Prostate gland (tissue), 2 donors: ENCODE results near the gene C20orf96.

Experiments used
- POLR2A ChIP-seq: fragments of 450-650 bp; IDR thresholded peaks from one replicate; pipeline ENCODE4 v1.6.1; 2016; ENCODE audit warnings: antibody characterized with exemption, mild to moderate bottlenecking
- POLR2AphosphoS5 ChIP-seq: sonication (generic); formaldehyde crosslinking; IDR thresholded peaks from one replicate; pipeline ENCODE4 v1.6.1; 2017; ENCODE audit warnings: antibody characterized with exemption
- TF ChIP-seq, protein P1 (sequence below), 4 experiments: fragments of 200-600 bp in 2 of 4; fragments of 450-650 bp in 2 of 4; sonication (generic) in 2 of 4; IDR thresholded peaks; 1 replicate in 3 of 4; 2 replicates in 1 of 4; pipeline ENCODE4 v1.5.1; 2016 to 2019; ENCODE audit warnings: antibody characterized with exemption in 4 of 4, mild to moderate bottlenecking in 2 of 4, moderate library complexity in 2 of 4

DNA sequence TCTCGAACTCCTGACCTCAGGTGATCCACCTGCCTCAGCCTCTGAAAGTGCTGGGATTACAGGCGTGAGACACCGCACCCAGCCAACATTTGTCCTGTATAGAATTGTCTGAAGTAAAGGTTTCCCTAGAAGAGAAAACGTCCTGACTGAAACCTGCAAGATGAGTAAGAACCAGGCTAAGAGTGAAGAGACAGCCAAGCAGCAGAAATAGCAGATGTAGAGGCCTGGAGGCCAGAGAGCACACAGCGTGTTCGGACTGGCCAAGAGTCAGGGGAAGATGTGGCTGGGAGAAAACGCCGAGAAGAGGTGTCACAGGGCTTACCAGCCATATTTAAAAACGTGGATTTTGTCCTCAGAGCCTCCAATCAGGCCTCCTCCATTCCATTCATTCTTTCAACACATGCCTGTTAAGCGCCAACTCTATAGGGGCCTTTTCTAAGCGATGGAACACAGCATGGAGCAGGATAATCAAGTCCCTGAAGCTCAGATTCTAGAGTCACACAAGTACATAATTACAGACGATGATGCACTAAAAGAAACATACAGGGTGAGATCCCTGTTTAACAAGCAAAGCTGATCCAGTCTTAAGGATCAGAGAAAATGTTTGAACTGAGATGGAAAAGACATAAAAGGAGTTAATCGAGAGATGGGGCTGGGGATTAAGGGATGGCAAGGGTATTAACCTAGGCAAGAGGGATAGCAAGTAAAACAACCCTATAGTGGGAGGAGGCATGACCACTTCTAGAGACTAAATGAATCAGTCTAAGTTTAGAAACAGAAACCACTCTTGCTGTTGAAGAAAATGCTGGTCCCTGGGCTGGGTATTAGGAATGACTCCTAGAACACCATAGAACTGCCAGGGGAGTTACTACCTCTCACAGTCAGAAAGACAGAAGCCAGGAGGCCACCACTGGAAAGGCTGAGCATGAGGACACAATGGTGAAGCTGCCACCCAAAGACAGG, 11.6 kb upstream of the C20orf96 start:
- TF ChIP-seq, protein P1, sequence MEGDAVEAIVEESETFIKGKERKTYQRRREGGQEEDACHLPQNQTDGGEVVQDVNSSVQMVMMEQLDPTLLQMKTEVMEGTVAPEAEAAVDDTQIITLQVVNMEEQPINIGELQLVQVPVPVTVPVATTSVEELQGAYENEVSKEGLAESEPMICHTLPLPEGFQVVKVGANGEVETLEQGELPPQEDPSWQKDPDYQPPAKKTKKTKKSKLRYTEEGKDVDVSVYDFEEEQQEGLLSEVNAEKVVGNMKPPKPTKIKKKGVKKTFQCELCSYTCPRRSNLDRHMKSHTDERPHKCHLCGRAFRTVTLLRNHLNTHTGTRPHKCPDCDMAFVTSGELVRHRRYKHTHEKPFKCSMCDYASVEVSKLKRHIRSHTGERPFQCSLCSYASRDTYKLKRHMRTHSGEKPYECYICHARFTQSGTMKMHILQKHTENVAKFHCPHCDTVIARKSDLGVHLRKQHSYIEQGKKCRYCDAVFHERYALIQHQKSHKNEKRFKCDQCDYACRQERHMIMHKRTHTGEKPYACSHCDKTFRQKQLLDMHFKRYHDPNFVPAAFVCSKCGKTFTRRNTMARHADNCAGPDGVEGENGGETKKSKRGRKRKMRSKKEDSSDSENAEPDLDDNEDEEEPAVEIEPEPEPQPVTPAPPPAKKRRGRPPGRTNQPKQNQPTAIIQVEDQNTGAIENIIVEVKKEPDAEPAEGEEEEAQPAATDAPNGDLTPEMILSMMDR (IDR thresholded peaks at IDR 0.05): no peak
- no peak for TF ChIP-seq POLR2A
- no peak for TF ChIP-seq POLR2AphosphoS5
